Measurements from ENCODE around the gene MYADML2. TPM values are rescaled to one million over a fixed set of nuclear protein-coding genes. Genes with fewer than 3 reads are reported as not detected.
A peak's percentile ranks its signal among the peaks of the same experiment; 100 is the strongest.

MYADML2 gene
- total and polyA plus RNA-seq, 10 donors, result not detected

- 1 to 5% (median 2%) methylated on average over 53 to 79 of the region's 79 CpGs; no CpG with 5 or more reads in 1 of the 5 donors for WGBS, 5 donors
These were observed 44.9 kb downstream of the MYADML2 start, which contains the start of gene NPB for GRCh38 chr17:81902023-81902652. Gene NPB, plus strand, starts transcription at chr17:81902238. Its CDS starts 40 bp downstream, at chr17:81902278.

GRCh38 chr17:81901167-81902022, 45.6 kb downstream of the MYADML2 start:
- peak overlapping the region in 1 of 8 donors; percentile 1 for H3K27ac ChIP-seq
- H3K4me3 ChIP-seq, result peak overlapping the region in 6 of 8 donors; percentile 4 to 63 (median 24)
- peaks cover 0 to 24% (median 18%) of the 10 kb centered on the region in 6 donors for H3K4me1 ChIP-seq
- intact Hi-C loops (cut with DNase I; ENCODE audit: low total_unique reads), result no loop called here
- H3K9me3 ChIP-seq, result no peaks in the 10 kb centered on the region
- 53 to 91% (median 55%) methylated on average over 9 to 21 of the region's 21 CpGs for WGBS, 5 donors
- no peak for DNase-seq
- TF ChIP-seq CTCF (IDR thresholded peaks at IDR 0.05 in 8 of 11, conservative IDR thresholded peaks at IDR 0.05 in 3 of 11), result no peak
- no peak for TF ChIP-seq POLR2A (IDR thresholded peaks at IDR 0.05)
- no peak for TF ChIP-seq POLR2AphosphoS5 (IDR thresholded peaks at IDR 0.05)
- peaks cover 0 to 79% (median 45%) of the 10 kb centered on the region in 6 donors for H3K36me3 ChIP-seq
- peaks cover 0 to 29% (median 16%) of the 10 kb centered on the region in 7 donors for H3K27me3 ChIP-seq (replicated peaks in 1 of 7)

More at GRCh38 chr17:81902023-81902652, 44.9 kb downstream of the MYADML2 start, which contains the start of gene NPB:
- H3K27me3 ChIP-seq (replicated peaks in 1 of 7), result peaks cover 0 to 29% (median 16%) of the 10 kb centered on the region in 7 donors
- TF ChIP-seq POLR2A (IDR thresholded peaks at IDR 0.05), result no peak
- DNase-seq, result no peak
- peak within 1 kb of the TSS in 1 of 8 donors; percentile 1 for H3K27ac ChIP-seq
- intact Hi-C loops (cut with DNase I; ENCODE audit: low total_unique reads), result no loop called here
- peak within 1 kb of the TSS in 7 of 8 donors; percentile 1 to 63 (median 25) for H3K4me3 ChIP-seq
- H3K9me3 ChIP-seq, result no peaks in the 10 kb centered on the region
- H3K4me1 ChIP-seq, result peaks cover 0 to 24% (median 18%) of the 10 kb centered on the region in 6 donors
- peaks cover 0 to 79% (median 41%) of the 10 kb centered on the region in 6 donors for H3K36me3 ChIP-seq

GRCh38 chr17:81900181-81900820, 46.7 kb downstream of the MYADML2 start:
- Histone ChIP-seq H3K27me3 (replicated peaks in 1 of 7) (peaks cover 0 to 29% (median 16%) of the 10 kb centered on the region in 7 donors), H3K4me1 (peaks cover 0 to 24% (median 18%) of the 10 kb centered on the region in 6 donors), H3K36me3 (peaks cover 0 to 79% (median 55%) of the 10 kb centered on the region in 6 donors), H3K9me3 (no peaks in the 10 kb centered on the region), H3K27ac (no peak overlapping the region), H3K4me3 (no peak overlapping the region)
- WGBS, 5 donors, result 84 to 91% (median 89%) methylated on average over 14 to 18 of the region's 18 CpGs
- no peak for DNase-seq
- peak in 1 of 3 donors; percentile 39 for TF ChIP-seq POLR2AphosphoS5 (IDR thresholded peaks at IDR 0.05)
- TF ChIP-seq POLR2A (IDR thresholded peaks at IDR 0.05), result no peak
- intact Hi-C loops (cut with DNase I; ENCODE audit: low total_unique reads), result no loop called here

- H3K9me3 ChIP-seq, result no peaks in the 10 kb centered on the region
- no peak overlapping the region for H3K4me3 ChIP-seq
- H3K4me1 ChIP-seq, result peaks cover 0 to 24% (median 18%) of the 10 kb centered on the region in 6 donors
- H3K27ac ChIP-seq, result no peak overlapping the region
- intact Hi-C loops (cut with DNase I; ENCODE audit: low total_unique reads), result no loop called here
- H3K36me3 ChIP-seq, result peaks cover 0 to 79% (median 61%) of the 10 kb centered on the region in 6 donors
- DNase-seq, result no peak
- TF ChIP-seq CTCF (IDR thresholded peaks at IDR 0.05 in 8 of 11, conservative IDR thresholded peaks at IDR 0.05 in 3 of 11), result no peak
- no peak for TF ChIP-seq POLR2AphosphoS5 (IDR thresholded peaks at IDR 0.05)
- no peak for TF ChIP-seq POLR2A (IDR thresholded peaks at IDR 0.05)
- peaks cover 0 to 29% (median 16%) of the 10 kb centered on the region in 7 donors for H3K27me3 ChIP-seq (replicated peaks in 1 of 7)
- WGBS, 5 donors, result 90 to 97% (median 94%) methylated on average over 15 to 22 of the region's 22 CpGs
These were observed 47.4 kb downstream of the MYADML2 start for GRCh38 chr17:81899514-81900166.
